ENCODE measurements around the gene PARP16. TPM values are rescaled to one million over a fixed set of nuclear protein-coding genes. Genes with fewer than 3 reads are reported as not detected.
A peak's percentile ranks its signal among the peaks of the same experiment; 100 is the strongest.

Gene PARP16, protein sequence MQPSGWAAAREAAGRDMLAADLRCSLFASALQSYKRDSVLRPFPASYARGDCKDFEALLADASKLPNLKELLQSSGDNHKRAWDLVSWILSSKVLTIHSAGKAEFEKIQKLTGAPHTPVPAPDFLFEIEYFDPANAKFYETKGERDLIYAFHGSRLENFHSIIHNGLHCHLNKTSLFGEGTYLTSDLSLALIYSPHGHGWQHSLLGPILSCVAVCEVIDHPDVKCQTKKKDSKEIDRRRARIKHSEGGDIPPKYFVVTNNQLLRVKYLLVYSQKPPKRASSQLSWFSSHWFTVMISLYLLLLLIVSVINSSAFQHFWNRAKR
- total RNA-seq (2014; rRNA removed; shearing (Covaris generic)): 7.1 and 14.8 TPM in 2 replicates

DNA sequence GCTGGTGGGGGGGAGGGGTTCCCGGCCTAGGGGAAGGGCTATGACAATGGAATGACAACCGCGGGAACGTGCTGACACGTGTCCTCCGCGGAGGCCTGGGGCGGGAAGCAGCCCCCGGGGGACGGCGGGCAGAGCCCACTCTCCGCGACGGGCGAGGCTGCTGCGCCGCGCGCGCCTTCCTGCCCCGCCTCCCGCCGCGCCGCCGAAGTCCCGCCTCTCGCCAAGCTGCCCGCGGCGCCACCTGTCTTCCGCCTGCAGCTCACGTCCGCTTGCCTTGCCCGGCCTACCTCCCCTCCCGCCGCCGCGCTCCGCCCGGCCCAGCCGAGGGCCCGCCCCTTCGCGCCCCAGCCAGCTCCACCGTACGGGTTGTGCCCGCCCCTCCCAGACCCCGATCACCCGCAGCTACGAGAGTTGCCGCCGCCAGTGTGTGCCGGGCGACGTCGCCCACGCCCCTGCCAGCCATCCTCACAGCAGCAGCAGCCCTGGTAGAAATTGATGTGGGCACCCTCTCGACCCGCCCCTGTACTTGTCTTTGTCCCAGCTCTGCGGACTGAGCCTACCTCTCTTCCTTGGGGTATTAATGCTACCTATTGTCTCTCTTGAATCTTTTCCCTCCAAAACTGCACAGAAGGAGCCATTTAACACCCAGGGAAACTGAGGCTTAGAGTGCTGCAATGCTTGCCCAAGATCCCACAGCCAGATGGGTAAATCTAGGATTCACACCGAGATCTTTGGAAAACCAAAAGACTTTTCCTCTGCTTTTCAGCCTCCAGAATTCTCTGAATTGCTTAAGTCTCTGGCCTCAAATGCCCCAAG lies at the start of gene PARP16:
PARP16 (minus strand) TSS at position 180 of the 816 bp plus-strand sequence. CDS start 457 bp downstream, outside the sequence.
- peak; percentile 82 for DNase-seq (ENCODE audit: low read depth)

DNA sequence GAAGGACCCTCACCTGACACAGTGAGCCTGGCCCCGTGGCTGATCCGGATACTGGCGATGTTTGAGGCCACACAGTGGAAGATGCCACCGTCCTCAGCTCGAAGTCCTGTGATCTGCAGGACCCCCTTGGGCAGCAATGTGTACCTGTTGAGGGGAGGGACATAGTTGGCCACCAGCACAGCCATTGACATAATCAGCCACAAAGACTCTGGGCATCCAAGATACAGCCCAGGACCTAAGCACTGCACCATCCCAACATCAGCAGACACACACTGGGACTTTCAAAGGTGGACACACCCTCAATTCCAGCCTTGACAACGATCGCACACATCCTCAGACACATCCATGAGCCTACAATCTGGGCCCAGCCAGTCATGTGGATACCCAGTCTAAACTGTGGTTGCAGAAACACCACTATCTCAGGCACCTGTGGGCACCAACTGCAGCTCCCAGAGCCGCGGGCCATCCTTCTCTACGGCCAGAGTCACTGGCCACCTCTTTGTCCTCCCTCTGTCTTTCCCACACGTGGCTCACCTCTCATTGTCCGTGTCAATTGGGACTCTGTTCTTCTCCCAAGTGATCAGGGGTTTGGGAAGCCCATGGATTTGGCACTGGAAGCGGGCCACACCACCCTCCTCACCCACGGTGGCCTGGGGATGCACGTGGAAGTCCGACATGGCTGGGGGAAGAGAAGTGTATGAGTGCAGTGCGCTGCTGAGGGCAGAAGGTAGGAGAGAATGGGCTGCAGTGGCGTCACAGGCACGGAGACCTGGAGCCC lies 48.8 kb upstream of the PARP16 start:
- no peak for DNase-seq (ENCODE audit: low read depth)

DNA sequence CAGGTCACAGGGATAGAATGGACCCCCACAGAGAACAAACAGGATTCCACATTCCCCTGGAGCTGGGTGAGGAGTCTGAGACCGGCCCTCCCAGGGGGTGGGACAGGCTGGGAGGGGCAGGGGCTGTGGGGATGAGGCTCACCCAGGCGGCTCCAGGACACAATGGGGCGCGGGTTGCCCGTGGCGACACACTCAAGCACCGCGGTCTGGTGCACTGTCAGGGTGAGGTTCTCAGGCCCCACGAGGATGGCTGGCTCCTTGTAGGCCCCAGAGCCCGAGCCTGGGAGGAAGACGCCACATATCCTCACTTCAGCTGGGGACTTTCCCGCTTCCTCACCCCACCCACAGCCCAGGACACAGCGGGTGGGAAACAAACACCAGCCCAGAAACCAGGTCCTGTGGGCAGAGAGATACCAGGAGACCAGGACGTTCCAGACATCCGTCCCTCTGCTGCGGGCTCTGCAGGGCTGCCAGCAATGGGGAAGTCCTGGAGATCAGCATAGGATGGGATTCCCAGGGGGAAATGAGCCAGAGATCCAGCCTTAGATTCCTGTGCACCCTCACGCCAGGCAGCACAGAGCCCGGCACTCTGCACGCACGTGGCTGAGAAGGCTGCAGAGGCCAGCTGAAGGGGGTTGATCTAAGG lies 48.0 kb upstream of the PARP16 start:
- DNase-seq (ENCODE audit: low read depth): no peak

DNA sequence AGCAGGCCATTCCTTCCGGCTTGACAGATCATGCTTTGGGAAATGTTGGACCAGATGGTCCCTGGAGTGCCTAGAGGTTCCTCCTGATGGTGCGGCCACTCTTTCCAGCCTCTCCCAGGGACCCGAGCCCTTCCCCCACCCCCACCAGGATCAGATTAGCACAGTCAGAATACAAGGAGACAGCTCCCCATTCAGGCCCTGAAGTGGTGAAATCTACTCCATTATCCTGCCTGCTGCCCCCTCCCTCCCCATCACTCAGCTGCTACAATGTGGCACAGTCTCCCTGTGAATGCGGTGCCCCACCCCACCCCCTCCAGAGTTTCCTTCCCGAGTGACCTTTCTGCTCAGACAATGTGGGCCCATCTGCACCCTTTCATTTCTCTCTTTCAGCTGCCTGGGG lies 47.2 kb upstream of the PARP16 start:
- no peak for DNase-seq (ENCODE audit: low read depth)

DNA sequence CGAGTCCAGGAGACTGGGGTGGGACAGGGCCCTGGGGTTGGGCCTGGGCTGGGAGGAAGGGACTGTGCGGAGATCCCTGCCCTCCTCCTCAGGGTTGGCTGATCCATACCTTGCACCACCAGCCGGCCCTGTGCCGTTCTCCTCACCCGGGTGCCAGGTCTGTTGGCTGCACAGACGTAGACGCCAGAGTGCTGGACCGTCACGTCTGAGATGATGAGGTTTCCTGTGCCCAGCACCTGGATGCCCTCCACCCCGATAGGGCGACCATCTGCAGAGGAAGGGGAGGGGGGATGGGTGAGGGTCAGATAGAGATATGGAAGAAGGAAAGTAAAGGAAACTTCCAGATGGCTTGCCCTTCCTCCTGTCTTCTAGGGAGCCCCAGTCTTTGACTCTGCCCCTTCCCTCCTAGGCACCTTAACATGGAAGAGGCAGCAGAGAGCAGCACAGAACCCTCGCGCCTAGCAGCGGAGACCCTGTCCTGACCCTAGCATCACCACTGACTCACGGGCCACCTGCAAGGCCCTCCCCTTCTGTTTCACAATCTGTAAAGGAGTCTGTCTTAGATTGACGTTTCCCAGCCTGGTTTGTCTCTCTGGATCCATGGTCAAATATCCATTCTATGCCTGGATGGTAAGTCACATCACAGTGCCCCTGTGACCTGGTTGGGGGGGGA lies 46.6 kb upstream of the PARP16 start:
- no peak for DNase-seq (ENCODE audit: low read depth)

DNA sequence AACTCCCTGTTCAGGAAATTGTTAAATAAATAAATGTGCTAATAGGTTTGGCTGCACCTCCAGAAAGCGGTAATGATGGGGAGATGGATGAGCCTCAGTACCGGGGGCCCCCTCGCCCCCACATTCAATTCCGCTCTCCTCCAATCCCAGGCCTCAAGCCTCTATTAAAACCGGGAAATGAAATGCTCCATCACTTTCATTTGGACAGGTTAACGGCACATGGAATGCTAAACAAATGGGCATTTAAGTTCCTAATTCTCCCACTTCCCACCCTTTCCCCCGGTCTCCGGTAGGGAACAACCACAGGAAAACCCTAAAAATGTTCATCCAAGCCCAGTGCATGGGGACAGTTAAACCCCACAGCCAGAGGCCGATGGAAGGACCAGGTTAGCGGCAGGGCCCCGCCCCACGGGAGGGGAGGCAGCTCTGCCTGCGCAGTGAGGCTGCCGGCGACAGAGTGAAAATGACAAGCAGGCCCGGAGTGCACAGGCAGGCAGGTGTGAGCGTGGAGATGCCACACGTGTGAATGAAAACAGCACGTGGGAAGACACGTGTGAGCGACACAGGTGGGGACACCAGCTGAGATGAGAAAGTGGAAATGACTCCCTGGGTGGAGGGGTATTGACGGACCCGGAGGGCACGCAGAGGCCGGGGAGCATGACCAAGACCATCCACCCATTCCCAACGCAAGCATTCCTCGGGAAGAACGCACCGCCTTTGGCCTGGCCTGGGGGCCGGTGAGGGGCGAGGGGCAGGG lies 45.9 kb upstream of the PARP16 start:
- no peak for DNase-seq (ENCODE audit: low read depth)

DNA sequence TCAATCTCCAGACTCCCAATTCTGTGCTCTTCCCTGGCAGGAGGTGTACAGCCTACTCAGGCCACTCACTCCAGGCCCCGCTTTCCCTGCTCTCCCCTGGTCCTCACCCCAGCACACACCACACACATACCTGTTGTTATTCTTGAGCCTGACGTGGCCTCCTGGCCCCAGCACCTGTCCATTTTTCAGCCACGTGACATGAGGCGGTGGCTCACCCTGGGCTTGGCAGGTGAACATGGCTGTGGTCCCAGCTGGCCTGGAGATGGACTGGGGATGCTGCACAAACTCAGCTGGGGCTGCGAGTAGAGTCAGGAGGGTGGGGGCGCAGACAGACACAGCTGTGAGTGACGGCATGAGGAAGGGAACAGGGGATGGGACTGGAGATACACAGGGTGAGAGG lies 45.1 kb upstream of the PARP16 start:
- DNase-seq (ENCODE audit: low read depth): no peak

DNA sequence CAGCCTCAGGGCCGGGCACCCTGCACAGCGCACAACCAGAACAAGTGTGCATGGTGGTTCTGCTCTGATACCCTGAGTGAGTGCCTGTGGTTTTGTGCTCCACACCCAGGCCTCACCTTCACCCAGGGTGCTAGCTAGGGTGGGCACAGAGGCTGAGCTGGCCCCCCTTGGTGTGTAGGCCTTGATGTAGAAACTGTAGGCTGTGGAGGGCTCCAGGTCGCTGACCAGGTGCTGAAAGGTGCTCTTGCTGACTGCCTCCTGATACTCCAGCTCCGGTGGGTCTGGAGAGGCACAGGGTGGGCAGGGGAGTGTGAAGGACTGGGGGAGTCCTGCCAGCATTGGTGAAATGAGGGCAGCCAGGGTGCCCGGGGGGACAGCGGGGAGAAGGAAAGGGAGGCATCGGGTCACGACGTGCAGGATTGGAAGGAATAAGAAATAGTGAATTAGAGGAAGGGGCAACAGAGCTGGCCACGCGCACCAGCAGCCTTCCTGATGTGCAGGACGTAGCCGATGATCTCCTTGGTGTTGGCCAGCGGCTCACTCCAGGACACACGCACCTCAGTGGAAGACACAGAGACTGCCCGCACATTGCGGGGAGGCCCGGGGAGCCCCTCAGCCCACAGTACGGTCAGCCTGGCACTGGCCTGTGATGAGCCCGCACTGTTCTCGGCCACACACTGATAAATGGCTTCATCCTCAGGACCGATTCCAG lies 44.4 kb upstream of the PARP16 start:
- DNase-seq (ENCODE audit: low read depth): no peak

DNA sequence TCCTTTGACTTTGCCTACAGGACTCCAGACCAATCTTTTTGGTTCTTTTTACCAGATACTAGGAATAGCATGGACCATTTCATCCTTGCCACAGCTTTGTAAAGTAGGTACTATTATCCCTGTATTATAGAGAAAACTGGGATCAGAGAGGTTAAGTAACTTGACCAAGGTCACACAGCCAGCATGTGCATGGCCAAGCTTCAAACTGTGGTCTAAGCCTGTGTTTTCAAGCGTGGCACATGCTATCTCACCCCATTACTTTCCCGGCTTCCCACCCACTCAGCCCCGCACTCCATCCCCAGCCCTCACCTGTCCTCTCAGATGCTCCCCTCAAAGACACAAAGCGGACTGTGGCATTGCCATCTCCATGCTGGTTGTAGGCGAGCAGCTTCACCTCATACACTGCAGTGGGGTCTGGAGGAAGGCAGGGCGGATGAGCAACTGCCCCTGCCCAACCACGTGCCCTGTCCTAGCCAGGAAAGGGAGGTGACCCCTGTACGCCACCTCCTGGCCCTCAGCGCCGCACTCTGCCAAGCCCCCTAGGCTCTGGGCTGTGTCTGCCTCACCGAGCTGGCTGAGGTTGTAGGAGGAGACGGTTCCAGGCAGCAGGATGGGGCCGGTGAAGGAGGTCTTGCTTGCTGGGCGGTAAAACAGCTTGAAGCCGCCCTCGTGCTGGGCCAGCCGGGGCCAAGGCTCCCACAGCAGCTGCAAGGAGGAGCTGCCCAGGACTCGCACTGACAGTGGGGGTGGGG lies 43.5 kb upstream of the PARP16 start:
- no peak for DNase-seq (ENCODE audit: low read depth)

DNA sequence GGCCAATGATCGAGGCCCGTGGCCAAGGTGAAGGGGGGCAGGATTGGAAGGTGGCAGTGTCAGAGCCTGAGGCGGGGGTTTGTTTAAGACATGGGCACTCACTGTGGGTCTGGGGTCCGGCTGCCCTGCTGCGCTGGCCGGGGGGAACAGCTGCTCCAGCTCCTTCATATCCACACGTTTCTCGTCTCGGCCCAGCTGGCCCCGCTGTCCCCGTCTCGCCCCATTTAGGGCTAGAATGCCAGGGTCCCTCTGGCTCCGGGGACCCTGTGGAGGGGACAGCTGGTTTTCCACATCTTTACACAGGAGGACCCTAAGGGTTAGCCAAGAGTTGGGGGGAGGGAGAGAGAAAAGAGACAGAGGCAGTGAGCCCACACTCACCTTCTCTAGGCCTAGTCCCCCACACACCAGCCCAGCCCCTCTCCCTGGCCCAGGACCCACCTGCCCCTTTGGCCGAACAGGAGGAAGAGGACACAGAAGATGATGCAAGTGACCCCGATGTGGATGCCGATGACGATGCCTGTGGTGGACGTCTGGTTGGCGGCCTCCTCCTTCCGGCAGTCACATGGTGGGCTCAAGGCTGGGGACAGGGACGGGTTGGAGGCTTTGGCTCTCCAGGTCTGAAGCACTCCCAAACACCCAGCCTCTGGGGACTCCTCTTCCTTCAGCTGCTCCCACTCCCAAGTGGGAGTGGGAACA lies 42.8 kb upstream of the PARP16 start:
- DNase-seq (ENCODE audit: low read depth): no peak

DNA sequence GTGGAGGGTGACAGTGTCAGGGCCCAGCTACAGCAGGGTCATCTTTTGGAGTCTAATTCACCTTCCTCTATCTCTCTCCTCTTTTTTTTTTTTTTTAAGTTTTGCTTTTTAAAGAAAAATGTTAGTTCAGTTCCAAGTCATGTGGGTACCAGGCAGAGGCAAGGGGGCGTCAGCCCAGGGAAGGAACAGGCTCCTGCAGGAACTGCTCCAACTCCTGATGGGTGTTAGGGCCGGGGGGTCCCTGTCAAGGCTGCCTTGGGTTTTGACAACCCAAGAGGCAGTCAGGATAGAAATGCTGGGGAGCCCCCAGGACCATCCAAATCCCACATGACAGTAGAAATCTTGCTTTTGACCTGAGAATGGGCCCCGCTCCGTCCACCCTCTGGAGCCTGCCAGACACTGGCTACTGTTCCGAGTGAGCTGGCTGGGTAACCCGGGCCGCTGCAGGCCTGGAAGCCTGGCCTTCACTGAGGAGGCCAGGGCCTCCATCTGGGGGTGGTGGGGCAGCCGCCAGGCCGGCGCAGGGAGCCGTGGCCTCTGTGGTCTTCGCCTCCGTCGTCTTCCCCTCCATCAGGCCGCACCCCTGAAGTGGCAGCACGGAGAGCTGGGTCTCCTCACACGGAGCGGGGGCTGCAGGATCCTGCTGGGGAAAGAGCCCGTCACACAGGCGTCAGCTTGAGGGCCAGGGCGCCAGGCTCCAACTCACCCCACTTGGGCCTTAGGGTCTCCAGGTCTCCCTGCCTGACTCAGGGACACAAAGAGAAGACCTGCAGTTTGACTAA lies 42.0 kb upstream of the PARP16 start:
- no peak for DNase-seq (ENCODE audit: low read depth)

DNA sequence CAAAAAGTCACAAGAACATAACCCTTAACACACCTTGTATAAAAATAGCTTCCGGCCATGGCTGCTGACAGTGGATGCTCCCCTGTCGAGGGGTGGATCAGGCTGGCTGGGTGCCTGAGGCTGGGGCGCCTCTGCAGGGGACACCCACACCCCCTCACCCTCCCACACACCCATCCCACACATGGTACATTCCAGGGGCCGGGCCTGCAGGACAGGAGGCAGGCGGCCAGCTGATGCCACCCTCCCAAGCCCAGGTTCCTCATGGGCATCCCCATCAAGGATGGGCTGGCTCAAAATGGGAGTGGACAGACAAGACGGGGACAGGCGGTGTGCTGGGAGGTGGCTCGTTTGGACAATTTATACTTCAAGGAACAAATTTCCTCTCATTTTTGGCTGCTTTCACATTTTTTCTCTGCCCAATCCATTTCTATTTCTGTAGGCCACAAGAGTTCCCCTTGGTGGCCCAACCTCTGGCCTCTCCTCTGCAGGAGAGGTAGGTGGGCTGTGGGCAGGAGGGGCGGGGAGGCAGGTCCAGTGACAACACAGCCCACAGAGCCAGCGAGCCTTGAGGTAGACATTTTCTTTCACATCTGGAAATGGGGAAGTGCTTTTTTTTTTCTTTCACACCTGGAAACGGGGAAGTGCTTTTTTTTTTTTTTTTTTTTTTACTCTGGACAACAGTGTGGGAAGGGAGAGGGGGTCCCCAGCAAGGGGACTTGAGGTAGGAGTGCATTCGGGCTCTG lies 41.1 kb upstream of the PARP16 start:
- DNase-seq (ENCODE audit: low read depth): no peak

DNA sequence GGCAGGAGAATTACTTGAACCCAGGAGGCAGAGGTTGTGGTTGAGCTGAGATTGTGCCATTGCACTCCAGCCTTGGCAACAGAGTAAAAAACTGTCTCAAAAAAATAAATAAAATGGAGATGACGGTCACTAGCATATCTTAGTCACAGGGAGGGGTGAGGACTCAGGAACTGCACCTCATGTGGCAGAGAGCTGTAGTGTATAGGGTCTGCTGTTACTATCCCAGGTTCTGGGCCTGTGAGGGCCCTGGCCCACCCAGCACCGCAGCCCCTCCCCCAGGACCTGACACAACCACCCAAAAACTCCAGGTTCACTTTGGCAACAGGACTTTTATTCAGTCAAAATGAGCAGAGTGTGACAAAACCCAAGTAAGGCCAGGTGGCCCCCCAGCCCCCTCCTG lies 40.1 kb upstream of the PARP16 start:
- no peak for DNase-seq (ENCODE audit: low read depth)

DNA sequence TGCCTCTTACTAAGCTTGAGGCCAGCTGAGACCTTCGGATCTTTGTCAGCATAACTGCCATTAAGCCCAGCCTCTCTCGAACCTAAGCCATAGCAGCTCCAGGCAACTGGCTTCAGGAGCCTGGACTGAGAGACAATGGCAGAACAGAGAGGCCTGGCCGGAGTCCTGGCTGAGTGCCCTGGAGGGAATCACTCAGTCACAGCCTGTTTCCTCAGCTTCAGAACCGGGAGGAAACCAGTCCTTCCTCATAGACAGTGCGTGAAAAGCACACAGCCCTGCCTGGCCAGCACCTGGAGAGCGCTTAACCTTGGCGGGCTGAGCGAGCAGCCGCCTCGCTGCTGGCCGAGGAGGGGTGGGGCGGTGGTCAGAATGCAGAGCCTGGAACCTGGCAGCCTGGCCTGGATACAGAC lies 39.4 kb upstream of the PARP16 start:
- DNase-seq (ENCODE audit: low read depth): peak; percentile 30

DNA sequence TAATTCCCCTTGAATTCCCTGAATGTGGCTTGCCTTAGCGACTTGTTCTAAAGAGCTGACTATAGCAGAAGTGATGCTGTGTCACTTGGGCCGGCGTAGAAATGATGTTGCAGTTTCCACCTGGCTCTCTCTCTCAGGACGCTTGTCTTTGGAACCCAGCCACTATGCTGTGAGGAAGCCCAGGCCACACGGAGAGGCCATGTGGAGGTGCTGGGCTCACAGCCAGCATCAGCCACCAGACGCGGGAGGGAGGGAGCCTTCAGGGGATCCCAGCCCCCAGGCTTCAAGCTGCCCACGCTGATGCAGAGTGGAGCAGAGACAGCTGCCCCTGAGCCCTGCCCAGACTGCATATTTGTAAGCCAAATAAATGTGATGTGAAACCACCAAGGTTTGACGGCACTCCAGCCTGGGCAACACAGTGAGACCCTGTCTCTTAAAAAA lies 36.4 kb upstream of the PARP16 start:
- peak; percentile 67 for DNase-seq (ENCODE audit: low read depth)

DNA sequence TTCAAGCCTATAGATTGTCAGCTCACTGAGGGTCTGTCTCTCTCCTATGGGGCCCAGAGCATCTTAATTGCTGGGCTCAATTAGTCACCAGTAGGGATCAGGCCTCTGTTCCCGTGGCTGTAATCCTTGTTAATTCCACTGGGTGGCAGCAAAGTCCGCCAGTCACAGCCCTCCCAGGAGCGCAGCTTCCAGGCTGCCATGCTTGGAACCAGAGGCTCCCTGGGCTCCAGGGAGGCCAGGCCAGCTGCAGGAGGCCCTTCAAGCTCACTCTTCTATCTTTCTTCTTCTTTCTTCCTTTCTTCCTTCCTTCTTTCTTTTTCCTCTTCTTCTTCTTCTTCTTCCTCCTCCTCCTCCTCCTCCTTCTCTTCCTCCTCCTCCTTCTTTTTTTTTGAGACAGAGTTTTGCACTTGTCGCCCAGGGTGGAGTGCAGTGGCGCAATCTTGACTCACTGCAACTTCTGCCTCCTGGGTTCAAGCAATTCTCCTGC lies 32.2 kb upstream of the PARP16 start:
- DNase-seq (ENCODE audit: low read depth): peak; percentile 72

All from M059J (cell line).